Femur (tissue), 1 donor: ENCODE results near the gene FILIP1L.

Experiments
- DNase-seq: peaks from one replicate; pipeline ENCODE4 v3.0.0-alpha.2; 2017

FILIP1L gene

GRCh38 chr3:99969136-99969535, 145.2 kb downstream of the FILIP1L start:
- no peak for DNase-seq

GRCh38 chr3:99967796-99968195, 146.5 kb downstream of the FILIP1L start:
- DNase-seq, result no peak

GRCh38 chr3:99966662-99967416, 147.5 kb downstream of the FILIP1L start:
- peak; percentile 64 for DNase-seq

- DNase-seq, result no peak
Observed at GRCh38 chr3:99965681-99966408, 148.5 kb downstream of the FILIP1L start.

- no peak for DNase-seq
Observed at GRCh38 chr3:99965077-99965476, 149.2 kb downstream of the FILIP1L start.

- DNase-seq, result no peak
Observed at GRCh38 chr3:99962703-99963102, 151.6 kb downstream of the FILIP1L start.

- DNase-seq, result no peak
Observed at GRCh38 chr3:99961756-99962515, 152.4 kb downstream of the FILIP1L start.

- peak; percentile 64 for DNase-seq
Observed at GRCh38 chr3:99960941-99961340, 153.4 kb downstream of the FILIP1L start.

- no peak for DNase-seq
Observed at GRCh38 chr3:99960123-99960878, 154.0 kb downstream of the FILIP1L start.

- no peak for DNase-seq
Observed at GRCh38 chr3:99958222-99958912, 155.9 kb downstream of the FILIP1L start.

GRCh38 chr3:99957151-99957796, 157.0 kb downstream of the FILIP1L start:
- DNase-seq, result no peak

GRCh38 chr3:99955773-99956562, 158.3 kb downstream of the FILIP1L start:
- DNase-seq, result no peak

GRCh38 chr3:99954914-99955644, 159.2 kb downstream of the FILIP1L start:
- DNase-seq, result no peak

GRCh38 chr3:99953596-99953995, 160.7 kb downstream of the FILIP1L start:
- DNase-seq, result no peak

GRCh38 chr3:99952306-99952705, 162.0 kb downstream of the FILIP1L start:
- DNase-seq, result no peak

GRCh38 chr3:99951701-99952100, 162.6 kb downstream of the FILIP1L start:
- DNase-seq, result no peak

- DNase-seq, result no peak
Observed at GRCh38 chr3:99950921-99951320, 163.4 kb downstream of the FILIP1L start.

GRCh38 chr3:99949956-99950670, 164.2 kb downstream of the FILIP1L start:
- no peak for DNase-seq

GRCh38 chr3:99948467-99949089, 165.7 kb downstream of the FILIP1L start:
- no peak for DNase-seq
